Brain pericyte (primary cell): Measurements from ENCODE around the gene SLC38A3.
"Not testable (repeated sequence)": the region's sequence is repeated elsewhere in the genome, so short reads cannot be mapped to it uniquely, and the experiment has no call there.

ENCODE experiments used
- DNase-seq: peaks from one replicate; pipeline ENCODE4 v3.0.0-alpha.2; 2012; ENCODE audit warnings: low read depth, low spot score

SLC38A3 gene

DNA sequence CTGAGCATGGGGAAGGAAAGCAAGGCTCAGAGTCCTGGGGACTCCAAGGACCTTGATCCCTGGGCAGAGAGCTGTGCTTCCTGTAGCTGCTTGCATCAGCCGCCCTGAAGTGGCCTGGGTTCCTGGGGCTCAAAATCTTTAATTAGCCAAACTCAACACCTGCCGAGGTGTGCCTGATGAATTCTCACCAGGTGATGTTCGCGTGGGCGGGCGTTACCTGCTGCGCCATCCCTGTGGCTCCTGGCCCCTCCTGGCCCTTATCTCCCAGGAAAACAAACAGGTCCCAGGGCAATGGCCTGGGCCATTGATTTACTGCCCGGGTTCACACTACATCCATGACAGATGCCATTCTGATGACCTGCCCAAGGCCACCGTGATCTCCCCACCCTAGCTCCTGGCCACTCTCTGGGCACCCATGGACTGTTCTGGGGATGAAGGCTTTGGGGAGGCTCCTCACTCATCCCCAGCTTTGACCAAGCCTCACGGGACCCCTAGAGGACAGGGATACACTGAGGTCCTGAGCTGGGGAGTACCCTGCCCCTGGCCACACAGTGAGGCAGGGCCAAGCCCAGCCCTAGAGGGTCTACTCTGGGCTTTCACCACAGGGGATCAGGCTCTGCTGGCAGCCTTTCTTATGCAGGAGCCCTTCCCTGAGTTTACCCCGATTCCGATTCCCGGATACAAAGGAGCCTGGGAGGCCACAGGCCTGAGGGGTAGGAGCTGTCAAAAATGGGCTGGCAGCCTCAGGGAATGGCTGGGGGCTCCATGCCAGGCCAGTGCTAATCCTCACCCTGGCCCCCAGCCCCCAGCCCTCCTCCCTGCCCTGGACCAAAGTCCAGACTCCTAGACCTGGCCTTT is 5.7 kb downstream of the SLC38A3 start:
- DNase-seq = no peak

DNA sequence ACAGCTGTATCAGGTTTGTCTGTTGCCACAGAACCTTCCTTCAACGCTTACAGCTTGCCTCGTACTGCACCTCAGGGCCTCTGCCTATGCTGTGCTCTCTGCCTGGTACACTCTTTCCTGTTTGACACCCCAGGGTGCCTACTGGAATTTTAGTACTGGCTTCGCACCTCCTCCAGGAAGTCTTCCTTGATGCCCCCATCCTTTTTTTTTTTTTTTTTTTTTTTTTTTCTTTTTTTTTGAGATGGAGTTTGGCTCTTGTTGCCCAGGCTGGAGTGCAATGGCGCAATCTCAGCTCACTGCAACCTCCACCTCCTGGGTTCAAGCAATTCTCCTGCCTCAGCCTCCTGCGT is 6.3 kb downstream of the SLC38A3 start:
- not testable (repeated sequence) for DNase-seq

DNA sequence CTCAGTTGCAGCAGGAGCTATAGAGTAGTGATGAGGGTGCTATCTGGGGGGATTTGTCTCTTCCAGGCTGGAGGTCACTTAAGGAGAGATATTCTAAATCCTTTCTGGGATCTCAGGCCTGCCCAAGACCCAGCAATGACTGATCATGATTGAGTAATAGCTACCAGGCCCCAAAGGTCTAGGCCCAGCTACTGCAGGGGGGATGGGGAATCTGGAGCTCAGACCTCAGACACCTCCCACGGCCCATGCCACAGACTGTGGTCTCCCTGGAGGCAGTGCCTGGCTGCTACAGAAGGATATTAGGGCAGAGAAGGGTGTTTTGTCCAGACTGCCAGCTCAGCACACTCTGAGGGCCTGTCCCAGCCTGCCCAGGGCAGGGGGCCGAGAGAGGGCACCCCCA is 6.9 kb downstream of the SLC38A3 start:
- DNase-seq = no peak

DNA sequence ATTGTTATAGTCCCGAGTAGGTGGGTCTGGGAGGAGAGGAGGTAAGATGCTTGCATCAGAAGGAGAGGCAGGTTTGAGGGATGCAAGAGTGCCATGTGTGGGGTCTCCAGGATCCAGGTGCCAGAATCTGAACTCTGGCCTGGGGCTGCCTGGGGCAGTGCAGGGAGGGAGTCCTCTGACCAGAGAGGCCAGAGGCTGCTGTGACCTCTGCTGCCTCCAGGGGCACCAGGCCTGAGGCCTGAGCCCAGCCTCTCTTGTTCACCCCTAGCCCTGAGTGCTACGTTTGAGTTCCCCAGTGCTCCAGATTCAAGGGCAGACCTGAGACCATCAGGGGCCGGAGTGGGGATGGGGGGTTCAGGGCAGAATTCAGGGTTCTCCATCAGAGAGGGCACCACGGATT is 7.4 kb downstream of the SLC38A3 start:
- DNase-seq = no peak

DNA sequence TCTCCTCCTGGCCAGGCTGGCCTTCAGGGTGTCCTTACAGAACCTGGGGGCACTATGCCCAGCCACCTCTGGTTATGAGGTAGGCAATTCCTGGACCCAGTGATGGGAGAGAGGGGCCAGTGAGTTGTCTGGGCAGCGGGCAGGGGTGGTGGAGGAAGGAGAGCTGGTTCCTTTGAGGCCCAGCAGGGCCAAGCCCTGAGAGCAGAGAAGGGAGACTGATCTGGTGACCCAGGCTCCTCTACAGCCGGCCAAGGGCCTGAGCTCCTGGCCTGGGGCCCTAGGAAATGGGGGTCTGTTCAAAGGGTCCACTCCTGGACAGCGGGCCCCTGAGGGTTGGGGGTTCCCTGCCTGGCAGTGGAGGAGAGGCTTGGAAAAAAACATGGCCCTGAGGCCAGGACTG is 7.9 kb downstream of the SLC38A3 start:
- no peak for DNase-seq

DNA sequence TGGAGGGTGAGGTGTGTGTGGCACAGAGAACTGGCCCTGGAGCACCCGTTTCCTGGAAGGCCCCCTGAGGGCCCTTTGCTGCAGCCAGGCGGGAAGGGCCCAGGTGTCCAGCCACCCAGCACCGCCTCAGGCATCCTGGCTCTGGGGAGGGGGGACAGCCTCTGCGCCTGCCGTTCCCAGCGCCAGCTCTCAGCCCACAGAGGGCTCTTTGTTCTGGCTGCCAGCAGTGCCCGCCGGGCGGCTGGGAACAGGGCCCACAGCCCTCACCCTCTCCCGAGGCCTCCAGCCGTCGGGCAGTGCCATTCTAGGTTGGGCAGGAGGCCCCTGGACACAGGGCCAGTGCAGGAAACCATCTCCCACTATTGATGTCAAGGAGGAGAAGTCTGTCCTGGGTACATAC is 8.3 kb downstream of the SLC38A3 start:
- no peak for DNase-seq

DNA sequence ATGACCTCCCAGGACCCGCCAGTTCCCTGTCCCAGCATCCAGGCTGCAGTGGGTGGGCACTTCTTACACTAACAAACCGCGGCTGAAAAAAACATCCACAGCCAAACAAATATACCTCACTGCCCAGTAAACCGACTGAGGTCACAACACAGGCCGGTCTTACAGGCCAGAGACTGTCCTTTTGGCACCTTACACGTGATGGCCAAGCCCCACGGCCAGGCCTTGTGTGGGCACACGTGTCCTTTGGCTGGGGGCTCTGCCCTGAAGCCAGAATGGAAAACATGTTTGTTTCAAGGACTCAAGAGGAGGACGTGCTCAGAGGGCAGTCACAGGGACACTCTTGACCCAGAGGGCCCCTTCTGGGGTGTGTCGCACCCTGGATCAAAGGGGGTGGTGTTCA is 9.8 kb downstream of the SLC38A3 start:
- no peak for DNase-seq

DNA sequence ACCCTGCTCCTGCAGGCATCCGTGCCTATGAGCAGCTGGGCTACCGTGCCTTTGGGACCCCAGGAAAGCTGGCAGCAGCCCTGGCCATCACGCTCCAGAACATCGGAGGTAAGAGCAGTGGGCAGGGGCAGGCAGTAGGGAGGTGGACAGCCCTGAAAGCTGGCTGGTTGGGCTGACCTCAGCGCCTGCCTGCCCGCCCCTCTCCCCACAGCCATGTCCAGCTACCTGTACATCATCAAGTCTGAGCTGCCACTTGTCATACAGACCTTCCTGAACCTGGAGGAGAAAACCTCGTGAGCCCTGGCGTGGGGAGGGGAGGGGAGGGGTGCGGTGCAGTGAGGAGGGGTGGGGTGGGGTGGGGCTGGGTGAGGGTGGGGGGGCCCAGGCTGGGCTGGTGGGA is 10.5 kb downstream of the SLC38A3 start:
- DNase-seq = no peak

DNA sequence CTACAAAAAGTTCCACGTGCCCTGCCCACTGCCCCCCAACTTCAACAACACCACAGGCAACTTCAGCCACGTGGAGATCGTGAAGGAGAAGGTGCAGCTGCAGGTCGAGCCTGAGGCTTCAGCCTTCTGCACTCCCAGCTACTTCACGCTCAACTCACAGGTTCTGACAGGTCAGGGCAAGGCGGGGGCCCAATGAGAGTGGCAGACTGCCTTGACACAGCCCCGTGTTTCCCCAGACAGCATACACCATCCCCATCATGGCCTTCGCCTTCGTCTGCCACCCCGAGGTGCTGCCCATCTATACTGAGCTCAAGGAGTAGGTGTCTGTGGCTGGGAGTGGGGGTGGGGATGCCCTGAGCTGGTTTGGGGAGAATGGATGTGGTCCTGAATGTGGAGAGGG is 12.6 kb downstream of the SLC38A3 start:
- DNase-seq = no peak

DNA sequence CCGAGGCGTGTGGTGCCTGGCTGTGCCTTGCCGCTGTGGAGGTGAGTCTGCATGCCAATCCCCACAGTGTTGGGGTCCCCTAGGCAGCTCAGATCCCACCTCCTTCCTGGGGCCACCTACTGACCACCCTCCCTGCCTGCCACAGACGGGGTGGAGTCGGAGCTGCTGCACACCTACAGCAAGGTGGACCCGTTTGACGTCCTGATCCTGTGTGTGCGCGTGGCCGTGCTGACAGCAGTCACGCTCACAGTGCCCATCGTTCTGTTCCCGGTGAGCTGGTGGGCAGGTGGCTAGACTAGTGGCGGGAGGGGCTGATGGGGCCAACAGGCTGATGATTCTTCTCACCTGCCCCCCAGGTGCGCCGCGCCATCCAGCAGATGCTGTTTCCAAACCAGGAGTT is 13.4 kb downstream of the SLC38A3 start:
- no peak for DNase-seq

DNA sequence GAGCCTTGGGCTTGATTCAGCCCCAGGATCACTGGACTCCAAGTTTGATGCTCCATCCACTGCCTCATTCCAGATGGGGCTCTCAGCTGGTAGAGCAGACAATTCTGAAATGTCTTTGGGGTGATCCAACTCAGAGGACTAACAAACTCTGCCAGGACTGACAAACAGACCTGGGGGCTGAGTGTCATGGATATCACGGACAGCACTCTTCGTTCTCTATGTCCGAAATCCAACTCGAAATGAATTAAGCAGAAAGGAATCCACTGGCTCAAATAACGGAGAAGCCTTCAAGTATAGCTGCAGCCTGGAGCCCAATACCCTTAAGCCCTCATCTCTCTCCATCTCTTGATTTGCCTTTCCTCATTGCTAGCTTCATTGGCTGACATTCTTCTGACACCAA is 14.2 kb downstream of the SLC38A3 start:
- no peak for DNase-seq

DNA sequence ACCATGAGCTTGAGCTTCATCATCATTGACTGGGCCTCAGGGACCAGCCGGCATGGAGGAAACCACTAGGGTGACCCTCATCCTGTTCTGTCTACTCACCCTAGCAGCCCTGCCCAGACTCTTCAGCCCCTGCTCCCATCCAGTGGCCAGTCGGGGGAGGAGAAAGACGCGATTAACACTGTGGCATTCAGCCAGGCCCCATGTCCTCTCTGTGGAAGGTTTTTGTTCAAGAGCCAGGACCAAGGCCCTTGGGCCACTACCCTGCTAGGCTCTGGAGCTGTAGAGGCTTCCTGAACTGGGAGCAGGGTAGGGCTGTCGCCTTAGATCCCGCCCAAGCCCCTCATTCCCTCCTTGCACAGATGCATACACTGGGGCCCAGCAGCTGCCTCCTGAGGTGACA is 15.0 kb downstream of the SLC38A3 start:
- no peak for DNase-seq

DNA sequence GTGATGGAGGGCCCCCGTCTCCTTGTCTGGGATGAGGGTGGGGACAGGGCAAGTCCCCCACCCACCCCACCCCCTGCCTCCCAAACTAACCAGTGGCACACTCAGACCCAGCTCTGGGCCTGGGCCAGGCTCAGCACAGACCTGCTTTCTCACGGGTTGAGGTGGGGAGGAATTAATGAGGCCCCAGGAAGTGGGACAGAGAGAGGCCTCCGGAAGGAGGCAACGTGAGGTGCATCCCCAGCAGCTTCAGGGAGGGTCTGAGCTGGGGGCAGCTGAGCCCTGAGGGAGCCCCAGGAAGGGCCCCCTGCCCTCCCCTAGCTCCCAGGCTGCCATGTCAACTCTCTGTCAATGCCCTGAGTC is 16.0 kb downstream of the SLC38A3 start:
- DNase-seq = no peak

DNA sequence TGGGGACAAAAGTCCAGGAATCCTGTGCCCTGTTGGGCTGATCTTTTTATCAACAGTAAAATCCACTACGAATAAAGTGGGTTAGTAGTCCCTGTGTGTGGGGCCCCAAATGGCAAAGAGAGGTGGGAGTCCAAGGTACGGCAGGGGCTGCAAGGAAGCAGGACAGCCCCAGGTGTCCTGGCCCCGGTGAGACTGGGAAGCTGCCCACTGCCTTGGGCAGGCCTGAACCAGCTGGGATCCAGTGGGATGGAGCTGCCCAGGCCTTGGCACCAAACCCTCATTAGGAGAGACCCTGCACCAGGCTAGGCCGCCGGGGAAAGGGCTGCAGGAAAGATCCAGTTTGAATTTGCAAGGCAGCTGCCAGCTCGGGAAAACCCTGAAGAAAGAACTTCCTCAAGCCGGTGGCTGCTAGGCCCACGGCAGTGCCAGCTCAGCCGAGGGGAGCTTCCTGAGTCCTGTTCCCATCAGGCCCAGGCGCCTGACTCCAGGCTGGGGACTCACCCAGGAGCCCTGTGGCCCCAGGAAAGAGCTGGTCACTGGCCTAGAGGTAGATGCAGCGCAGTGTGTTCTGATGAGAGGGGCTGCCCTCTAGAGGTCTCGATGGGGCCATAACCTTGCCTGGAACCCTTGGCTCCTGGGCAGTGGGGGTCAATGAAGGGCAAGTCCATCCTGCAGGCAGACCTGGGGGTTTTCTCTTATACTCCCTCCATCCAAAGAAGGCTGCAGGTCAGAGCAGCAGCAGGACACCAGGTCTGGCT is 16.5 kb downstream of the SLC38A3 start:
- no peak for DNase-seq

DNA sequence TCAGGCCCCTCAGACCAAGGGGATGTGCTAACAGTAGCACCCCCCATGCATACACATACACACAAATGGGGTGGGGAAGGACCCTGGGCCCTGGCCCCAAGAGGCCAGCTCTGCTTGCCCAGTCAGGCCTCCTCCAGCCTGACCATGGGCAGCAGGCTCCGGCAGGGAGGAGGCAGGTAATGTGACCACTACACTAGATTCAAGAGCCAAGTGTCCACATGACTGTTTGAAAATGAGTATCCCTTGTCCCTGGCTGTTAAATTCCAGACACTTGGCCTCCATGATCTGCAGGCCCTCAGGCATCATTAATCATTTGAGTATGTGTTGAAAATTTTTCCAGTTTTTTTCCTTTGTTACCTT is 17.1 kb downstream of the SLC38A3 start:
- no peak for DNase-seq

DNA sequence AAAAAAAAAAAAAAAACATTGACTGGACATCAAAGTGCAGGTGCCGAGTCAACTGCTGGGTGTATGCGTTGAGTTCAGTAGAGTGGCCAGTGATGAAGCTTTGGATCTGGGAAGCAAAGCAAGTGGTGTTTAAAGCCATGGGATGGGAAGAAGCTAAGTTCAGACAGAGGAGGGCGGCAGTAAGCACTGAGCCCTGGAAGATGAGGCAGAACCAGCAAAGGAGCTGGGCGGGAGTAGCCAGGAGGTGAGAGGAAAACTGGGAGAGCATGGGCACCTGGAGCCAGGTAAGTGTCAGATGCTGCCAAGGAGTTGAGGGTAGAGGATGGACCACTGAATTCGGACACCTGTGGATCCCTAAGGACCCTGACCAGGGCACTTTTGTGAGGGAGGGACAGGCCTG is 19.6 kb downstream of the SLC38A3 start:
- no peak for DNase-seq

DNA sequence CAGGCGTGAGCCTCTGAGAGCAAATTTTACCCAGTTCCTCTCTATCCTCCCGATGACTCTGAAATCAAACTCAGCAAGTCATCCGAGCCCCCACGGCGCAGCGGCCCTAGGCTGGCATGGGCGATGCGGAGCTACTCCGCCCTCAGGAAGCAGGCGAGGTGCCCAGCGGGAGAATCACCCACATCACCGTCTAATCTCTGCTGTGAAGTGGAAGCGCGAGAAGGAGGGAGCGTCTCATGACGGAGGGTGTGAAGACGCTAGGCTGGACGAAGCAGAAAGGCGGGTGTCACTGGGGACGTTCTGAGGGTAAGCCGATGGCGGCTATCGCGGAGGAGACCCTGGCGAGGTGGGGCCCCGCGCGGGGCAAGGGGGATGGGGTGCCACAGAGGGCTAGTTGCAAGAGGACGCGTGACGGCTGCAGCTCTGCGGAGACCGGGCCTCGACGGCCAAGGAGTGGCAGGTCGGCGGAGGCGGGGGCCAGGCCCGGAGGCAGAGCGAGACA is 21.9 kb downstream of the SLC38A3 start:
- DNase-seq = no peak

DNA sequence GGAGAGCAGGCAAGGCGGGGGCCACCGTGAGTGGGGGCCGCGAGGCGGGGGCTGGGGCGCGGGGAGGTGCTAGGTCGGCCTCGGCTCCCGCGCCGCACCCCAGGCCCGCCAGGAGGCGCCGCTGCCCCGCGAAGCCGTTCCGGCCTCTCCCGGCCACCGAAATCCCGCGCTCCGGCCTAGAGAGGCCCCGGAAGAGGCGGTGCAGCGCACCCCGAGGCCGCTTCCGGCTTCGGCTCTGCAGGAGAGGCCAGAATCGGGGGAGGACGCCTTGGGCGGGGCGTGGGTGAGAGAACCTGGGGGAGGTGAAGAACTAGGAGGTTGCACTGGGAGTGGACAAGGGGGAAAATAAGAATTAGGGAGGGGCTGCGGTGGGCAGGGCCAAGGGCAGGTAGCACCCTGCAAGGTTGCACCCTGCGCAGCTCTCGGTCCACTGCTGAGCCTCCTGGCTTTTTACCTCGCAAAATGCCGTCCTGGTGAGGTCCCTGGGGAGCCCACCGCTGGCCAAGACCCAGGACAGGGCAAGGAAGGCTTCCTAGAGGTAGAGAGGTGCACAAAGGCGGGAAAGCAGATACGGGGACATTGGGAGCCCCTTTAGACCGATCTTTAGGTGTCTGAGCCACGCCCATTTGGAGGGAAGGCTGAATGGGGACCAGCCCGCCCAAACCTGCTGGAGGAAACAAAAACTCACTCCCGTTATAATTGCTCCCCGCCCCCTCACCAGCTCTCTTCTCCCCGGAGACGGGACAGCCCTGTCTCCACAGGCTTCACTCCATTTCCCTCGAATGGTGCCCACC is 22.5 kb downstream of the SLC38A3 start:
- DNase-seq = no peak

DNA sequence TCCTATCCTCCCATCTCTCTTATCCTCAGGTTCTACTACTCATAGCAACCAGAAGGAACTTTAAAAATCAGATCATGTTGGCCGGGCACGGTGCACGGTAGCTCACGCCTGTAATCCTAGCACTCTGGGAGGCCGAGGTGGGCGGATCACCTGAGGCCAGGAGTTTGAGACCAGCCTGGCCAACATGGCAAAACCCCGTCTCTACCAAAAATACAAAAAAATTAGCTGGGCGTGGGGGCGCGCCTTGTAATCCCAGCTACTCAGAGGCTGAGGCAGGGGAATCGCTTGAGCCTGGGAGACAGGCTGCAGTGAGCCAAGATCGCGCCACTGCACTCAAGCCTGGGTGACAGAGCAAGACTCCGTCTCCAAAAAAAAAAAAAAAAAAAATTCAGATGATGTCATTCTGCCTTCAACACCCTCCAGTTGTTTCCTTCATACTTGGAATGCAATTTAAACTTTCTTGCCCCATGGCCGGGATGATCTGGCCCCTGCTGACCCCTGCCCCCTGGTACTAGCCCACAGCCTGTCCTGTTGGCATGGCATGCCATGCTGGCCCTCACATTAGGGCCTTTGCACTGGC is 23.2 kb downstream of the SLC38A3 start:
- DNase-seq = not testable (repeated sequence)

DNA sequence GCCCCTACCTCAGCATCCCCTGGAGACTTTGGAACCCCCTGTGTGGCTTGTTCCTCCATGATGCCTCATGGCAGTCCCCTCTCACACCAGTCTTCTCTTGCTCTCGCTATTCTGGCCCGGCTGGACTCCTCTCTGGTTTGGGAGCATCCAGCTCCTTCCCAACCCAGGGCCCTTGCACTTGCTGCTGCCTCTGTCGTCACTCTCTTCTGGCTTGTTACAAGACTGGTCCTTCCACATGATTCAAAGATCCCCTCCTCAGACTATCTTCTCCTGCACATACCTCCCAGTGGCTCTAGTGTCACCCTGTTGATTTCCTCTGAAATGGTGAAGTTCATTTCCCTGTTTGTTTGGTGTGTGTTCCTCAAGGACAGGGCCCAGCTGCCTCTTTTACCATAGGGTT is 24.4 kb downstream of the SLC38A3 start:
- no peak for DNase-seq

DNA sequence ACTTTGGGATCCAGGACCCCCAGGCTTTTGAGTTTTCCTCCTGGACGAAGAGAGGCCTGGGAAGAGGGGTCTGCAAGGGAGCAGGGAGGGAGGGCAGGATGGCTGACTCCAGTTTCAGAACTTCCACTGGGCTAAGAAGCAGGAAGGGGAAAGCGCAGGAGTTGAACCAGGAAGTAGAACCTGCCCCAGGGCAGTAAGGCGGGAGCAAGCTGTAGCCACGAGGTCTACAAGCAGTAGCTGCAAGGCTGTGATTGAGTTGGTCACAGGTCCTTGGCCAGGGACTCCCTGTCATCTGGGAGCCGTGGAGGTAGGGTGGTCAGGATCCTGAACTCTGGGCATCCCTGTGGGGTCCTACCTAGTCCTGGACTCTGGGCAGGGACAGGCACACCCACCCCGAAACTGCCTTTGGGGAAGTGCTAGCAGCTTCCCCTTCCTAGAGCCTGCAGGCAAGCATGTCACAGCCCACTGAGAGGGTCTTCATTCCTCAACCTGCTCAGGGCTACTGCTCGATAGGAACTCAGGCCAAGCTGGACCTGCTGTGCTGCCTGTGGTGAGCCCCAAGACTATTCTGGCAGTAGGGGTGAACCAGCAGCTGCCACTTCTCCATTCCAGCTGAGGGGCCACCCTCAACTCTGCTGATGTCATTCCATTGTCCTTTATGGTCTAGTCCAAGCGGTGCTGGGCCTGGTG is 25.2 kb downstream of the SLC38A3 start:
- DNase-seq = no peak

DNA sequence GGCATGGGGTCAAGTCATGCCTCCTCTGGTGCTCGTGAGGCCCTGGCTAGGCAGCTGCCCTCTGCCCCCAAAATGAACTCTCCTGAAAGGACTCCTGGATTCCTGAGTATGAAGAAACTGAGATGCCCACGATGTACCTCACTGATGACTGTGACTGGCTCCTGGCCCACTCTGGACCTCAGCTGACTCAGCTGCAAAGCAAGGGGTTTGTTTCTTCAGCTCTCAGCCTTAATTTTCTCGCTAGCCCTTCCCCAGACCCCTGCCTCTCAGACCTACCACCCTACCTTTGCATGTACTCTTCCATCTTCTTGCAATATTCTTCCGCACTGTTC is 25.7 kb downstream of the SLC38A3 start:
- no peak for DNase-seq
